Ovary (tissue), 9 donors: ENCODE measurements around the gene ANXA4. TPM values are rescaled to one million over a fixed set of nuclear protein-coding genes. Genes with fewer than 3 reads are reported as not detected.
"Not testable (repeated sequence)": the region's sequence is repeated elsewhere in the genome, so short reads cannot be mapped to it uniquely, and the experiment has no call there.

ENCODE experiments used
- DNase-seq, 5 donors: peaks; one replicate each; pipeline ENCODE4 v3.0.0-alpha.2; 2019 to 2020
- H3K27ac ChIP-seq, 2 donors: fragments of 200-600 bp; one replicate each; pipeline versions ENCODE4 v1.5.1 to v1.8.0; 2019 to 2022
- H3K27me3 ChIP-seq: fragments of 200-600 bp; one replicate; pipeline ENCODE4 v1.8.0; 2022
- H3K36me3 ChIP-seq: fragments of 200-600 bp; sonication (generic); one replicate; pipeline ENCODE4 v1.5.1; 2019
- H3K4me1 ChIP-seq: one replicate; pipeline ENCODE4 v1.8.1; 2013; ENCODE audit warnings: mild to moderate bottlenecking, moderate library complexity; ENCODE audit not compliant: insufficient read depth
- H3K4me3 ChIP-seq: fragments of 200-600 bp; sonication (generic); one replicate; pipeline ENCODE4 v1.5.1; 2017
- H3K9me3 ChIP-seq, 2 donors: fragments of 200-600 bp in 1 of 2; sonication (generic) in 1 of 2; one replicate each; pipeline versions ENCODE4 v1.5.1 to v1.8.1; 2013 to 2019; ENCODE audit warnings: mild to moderate bottlenecking in 1 of 2, moderate library complexity in 1 of 2
- EP300 ChIP-seq: sonication (generic); formaldehyde crosslinking; IDR thresholded peaks from one replicate; pipeline ENCODE4 v1.6.1; 2017; ENCODE audit warnings: antibody characterized with exemption
- POLR2A ChIP-seq: fragments of 450-650 bp; IDR thresholded peaks from one replicate; pipeline ENCODE4 v1.6.1; 2017; ENCODE audit warnings: antibody characterized with exemption, mild to moderate bottlenecking, moderate library complexity
- WGBS, 3 donors: extraction: QIAGEN DNeasy Blood & Tissue Kit in 1 of 3; methylation state at CpG; one replicate each; pipeline versions ENCODE4 v1.1.5 to v1.1.7; 2013 to 2017; 5-methylcytosine and 5-hydroxymethylcytosine counted together
- intact Hi-C, 4 donors: fragments of 100-400 bp; cut with DNase I; formaldehyde crosslinking; loops; one replicate each; pipeline versions ENCODE4 v1.11.0 to v1.15.1; 2022 to 2023
- polyA plus RNA-seq, 2 donors: library from polyadenylated mRNA; stranded (reverse); fragments of 200-250 nt in 1 of 2; fragments of 350-450 nt in 1 of 2; fragmentation: Illumina TruSeq in 1 of 2; extraction: RNeasy Lipid Tissue Mini Kit (QIAGEN cat#74804) in 1 of 2; gene quantifications; one replicate each; pipeline ENCODE4 v1.2.3, GENCODE V29; 2013 to 2014
- total RNA-seq, 7 donors: library from RNA; depleted of rRNA in 2 of 7; stranded (reverse); fragments of >200 nt in 2 of 7; fragmentation: NEBNext Ultra II Directional in 3 of 7; extraction: Animal tissue kit (Norgen Biotek cat#: 25700) in 3 of 7; gene quantifications; one replicate each; pipeline versions ENCODE4 v1.1.0 to v1.2.4, GENCODE V29; 2016 to 2023
- TF ChIP-seq, protein P1 (sequence below), 3 donors: fragments of 450-650 bp in 2 of 3; fragments of 200-600 bp in 1 of 3; IDR thresholded peaks; one replicate each; pipeline versions ENCODE4 v1.5.1 to v1.8.0; 2016 to 2022; ENCODE audit warnings: antibody characterized with exemption in 3 of 3, mild to moderate bottlenecking in 1 of 3
- donor health status: DM: no; HTN: no; CAD: no; lungs with moderate emphysema.
- donor health status: DM: no; HTN: no; CAD: no.
- donor health status: Bipolar disorder and iron deficiency.
- donor health status: DM: yes; HTN: yes; CAD: no.
- donor health status: DM: no; HTN: no; CAD: no.
- donor health status: DM: yes; HTN: yes; CAD: no.

Gene ANXA4
- total and polyA plus RNA-seq, 9 donors = 25.4 to 89.7 (median 73.3) TPM

DNA sequence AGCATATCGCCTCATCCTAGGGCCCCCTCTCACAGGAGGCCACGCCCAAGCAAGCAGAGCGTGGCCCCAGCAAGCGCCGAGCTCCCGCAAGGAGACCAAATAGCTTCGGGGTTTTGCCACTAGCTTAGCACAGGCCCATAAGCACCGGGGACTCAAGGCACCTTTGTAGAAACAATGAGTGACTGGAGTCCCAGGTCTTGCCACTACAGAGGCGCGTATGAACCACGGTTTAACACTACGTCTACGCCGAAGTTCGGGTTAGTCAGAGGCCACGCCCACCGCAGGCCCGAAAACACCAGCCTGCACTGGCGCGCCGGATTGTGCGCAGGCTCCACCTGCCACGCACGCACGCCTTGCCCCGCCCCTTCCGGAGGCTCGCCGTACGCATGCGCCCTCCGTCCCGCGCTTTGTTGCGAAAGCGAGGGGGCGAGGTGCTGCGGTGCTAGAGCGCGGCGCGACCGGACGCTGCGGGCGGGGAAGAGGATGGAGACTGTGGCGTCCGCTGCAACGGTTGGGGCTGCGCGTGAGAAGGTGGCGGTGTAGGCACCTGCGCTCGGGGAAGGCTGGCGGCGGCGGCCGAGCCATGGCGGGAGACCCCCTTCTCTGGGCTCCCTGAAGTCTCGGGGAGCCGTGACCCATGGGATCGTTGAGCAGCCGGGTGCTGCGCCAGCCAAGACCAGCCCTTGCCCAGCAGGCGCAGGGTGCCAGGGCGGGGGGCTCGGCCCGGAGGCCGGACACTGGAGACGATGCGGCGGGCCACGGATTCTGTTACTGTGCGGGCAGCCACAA is 87.5 kb downstream of the ANXA4 start, which contains the start of gene GMCL1:
GMCL1 (plus strand) TSS at position 405 of the 789 bp plus-strand sequence; CDS start at position 638, 233 bp downstream.
- TF ChIP-seq, protein P1, sequence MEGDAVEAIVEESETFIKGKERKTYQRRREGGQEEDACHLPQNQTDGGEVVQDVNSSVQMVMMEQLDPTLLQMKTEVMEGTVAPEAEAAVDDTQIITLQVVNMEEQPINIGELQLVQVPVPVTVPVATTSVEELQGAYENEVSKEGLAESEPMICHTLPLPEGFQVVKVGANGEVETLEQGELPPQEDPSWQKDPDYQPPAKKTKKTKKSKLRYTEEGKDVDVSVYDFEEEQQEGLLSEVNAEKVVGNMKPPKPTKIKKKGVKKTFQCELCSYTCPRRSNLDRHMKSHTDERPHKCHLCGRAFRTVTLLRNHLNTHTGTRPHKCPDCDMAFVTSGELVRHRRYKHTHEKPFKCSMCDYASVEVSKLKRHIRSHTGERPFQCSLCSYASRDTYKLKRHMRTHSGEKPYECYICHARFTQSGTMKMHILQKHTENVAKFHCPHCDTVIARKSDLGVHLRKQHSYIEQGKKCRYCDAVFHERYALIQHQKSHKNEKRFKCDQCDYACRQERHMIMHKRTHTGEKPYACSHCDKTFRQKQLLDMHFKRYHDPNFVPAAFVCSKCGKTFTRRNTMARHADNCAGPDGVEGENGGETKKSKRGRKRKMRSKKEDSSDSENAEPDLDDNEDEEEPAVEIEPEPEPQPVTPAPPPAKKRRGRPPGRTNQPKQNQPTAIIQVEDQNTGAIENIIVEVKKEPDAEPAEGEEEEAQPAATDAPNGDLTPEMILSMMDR (IDR thresholded peaks at IDR 0.05) = peak in 1 of 3 donors; percentile 31
- TF ChIP-seq EP300 (peak; percentile 14), POLR2A (peak; percentile 82)
- no peaks in the 10 kb centered on the region for H3K9me3 ChIP-seq
- H3K27me3 ChIP-seq = no peaks in the 10 kb centered on the region
- peak; percentile 97 to 99 (median 98) for DNase-seq
- peak within 1 kb of the TSS; percentile 84 to 86 for H3K27ac ChIP-seq
- H3K4me1 ChIP-seq = peaks cover 12% of the 10 kb centered on the region
- WGBS, 3 donors = 0 to 1% (median 0%) methylated on average over 40 to 74 of the region's 74 CpGs
- intact Hi-C loops = no loop called here
- H3K4me3 ChIP-seq = peak within 1 kb of the TSS; percentile 84
- H3K36me3 ChIP-seq = no peaks in the 10 kb centered on the region

GRCh38 chr2:69830045-69830905 is 88.3 kb downstream of the ANXA4 start:
- H3K4me3 ChIP-seq = peak overlapping the region; percentile 84
- peak overlapping the region; percentile 64 to 86 for H3K27ac ChIP-seq
- H3K4me1 ChIP-seq = peaks cover 12% of the 10 kb centered on the region
- 1 to 2% (median 2%) methylated on average over 45 of the region's 45 CpGs for whole genome bisulfite sequencing, 3 donors
- no peaks in the 10 kb centered on the region for H3K27me3 ChIP-seq
- no peak for TF ChIP-seq POLR2A
- no peak for TF ChIP-seq EP300
- TF ChIP-seq, protein P1 (IDR thresholded peaks at IDR 0.05) = no peak
- intact Hi-C loops = no loop called here
- DNase-seq = peak in 2 of 5 donors; percentile 25 to 33
- H3K36me3 ChIP-seq = no peaks in the 10 kb centered on the region
- no peaks in the 10 kb centered on the region for H3K9me3 ChIP-seq

- not testable (repeated sequence) for H3K27me3 ChIP-seq
- 82 to 87% (median 84%) methylated on average over 13 of the region's 13 CpGs for WGBS, 3 donors
These were observed 88.9 kb downstream of the ANXA4 start for GRCh38 chr2:69830906-69831241.

GRCh38 chr2:69831354-69831905 is 89.5 kb downstream of the ANXA4 start:
- H3K36me3 ChIP-seq = no peaks in the 10 kb centered on the region
- 82 to 93% (median 84%) methylated on average over 6 of the region's 6 CpGs for WGBS, 3 donors
- TF ChIP-seq, protein P1 (IDR thresholded peaks at IDR 0.05) = no peak
- TF ChIP-seq EP300 (no peak), POLR2A (no peak)
- peaks cover 12% of the 10 kb centered on the region for H3K4me1 ChIP-seq
- no peak for DNase-seq
- H3K4me3 ChIP-seq = peak overlapping the region; percentile 5
- H3K27ac ChIP-seq = no peak overlapping the region
- no peaks in the 10 kb centered on the region for H3K9me3 ChIP-seq
- intact Hi-C loops = no loop called here
- H3K27me3 ChIP-seq = no peaks in the 10 kb centered on the region

More at GRCh38 chr2:69830906-69831241, 88.9 kb downstream of the ANXA4 start:
- H3K9me3 ChIP-seq, H3K27ac ChIP-seq, intact Hi-C loops, DNase-seq, H3K36me3 ChIP-seq: not testable (repeated sequence)
- Histone ChIP-seq H3K4me3 (peak overlapping the region; percentile 84), H3K4me1 (peaks cover 12% of the 10 kb centered on the region)
